ENCODE data around the gene CSF2RB.

The CSF2RB gene

DNA sequence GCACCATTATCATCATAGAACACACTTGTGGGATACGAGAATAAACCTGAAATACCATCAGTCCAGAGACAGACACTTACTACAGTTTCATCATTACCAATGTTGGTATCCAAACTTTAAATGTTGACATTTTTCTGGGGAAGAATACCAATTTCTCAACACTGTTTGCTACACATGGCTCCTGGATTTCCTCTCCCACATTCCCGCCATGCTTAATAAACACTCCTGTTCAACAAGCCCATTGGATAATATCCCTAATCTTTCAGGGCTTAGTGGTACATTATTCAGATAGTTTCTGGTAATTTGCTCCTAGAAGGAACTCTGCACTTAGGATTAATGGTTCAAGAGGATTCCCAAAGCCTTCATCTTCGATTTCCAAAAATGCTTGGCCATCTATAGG is 48.2 kb downstream of the CSF2RB start:
- DNase-seq, result no peak
- H3K4me1 ChIP-seq (ENCODE audit: insufficient read depth, low read length), result no peaks in the 10 kb centered on the region
- no peaks in the 10 kb centered on the region for H3K36me3 ChIP-seq (ENCODE audit: insufficient read depth, low read length)
- H2AFZ ChIP-seq (ENCODE audit: low read depth, low read length), result no peak overlapping the region
- H3K27me3 ChIP-seq (ENCODE audit: insufficient read depth, low read length, poor library complexity), result peaks cover 13% of the 10 kb centered on the region
- no peak for ATAC-seq (ENCODE audit: insufficient read depth, low read depth)
- H3K9me3 ChIP-seq (ENCODE audit: insufficient read depth, low read length, severe bottlenecking), result peaks cover 1% of the 10 kb centered on the region
- no peak overlapping the region for H3K27ac ChIP-seq (ENCODE audit: low read length)
- H4K20me1 ChIP-seq (ENCODE audit: insufficient read depth, low read length), result no peaks in the 10 kb centered on the region
- no peak for TF ChIP-seq EZH2 (IDR thresholded peaks at IDR 0.05; ENCODE audit: borderline replicate concordance, low read depth, low read length, severe bottlenecking)
- TF ChIP-seq, protein P1, sequence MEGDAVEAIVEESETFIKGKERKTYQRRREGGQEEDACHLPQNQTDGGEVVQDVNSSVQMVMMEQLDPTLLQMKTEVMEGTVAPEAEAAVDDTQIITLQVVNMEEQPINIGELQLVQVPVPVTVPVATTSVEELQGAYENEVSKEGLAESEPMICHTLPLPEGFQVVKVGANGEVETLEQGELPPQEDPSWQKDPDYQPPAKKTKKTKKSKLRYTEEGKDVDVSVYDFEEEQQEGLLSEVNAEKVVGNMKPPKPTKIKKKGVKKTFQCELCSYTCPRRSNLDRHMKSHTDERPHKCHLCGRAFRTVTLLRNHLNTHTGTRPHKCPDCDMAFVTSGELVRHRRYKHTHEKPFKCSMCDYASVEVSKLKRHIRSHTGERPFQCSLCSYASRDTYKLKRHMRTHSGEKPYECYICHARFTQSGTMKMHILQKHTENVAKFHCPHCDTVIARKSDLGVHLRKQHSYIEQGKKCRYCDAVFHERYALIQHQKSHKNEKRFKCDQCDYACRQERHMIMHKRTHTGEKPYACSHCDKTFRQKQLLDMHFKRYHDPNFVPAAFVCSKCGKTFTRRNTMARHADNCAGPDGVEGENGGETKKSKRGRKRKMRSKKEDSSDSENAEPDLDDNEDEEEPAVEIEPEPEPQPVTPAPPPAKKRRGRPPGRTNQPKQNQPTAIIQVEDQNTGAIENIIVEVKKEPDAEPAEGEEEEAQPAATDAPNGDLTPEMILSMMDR (IDR thresholded peaks at IDR 0.05; ENCODE audit: borderline replicate concordance, extremely low read depth, low read length, poor library complexity, severe bottlenecking), result no peak
- no peak overlapping the region for H3K9ac ChIP-seq (ENCODE audit: low read depth, low read length)
- no peaks in the 10 kb centered on the region for H3K79me2 ChIP-seq (ENCODE audit: insufficient read depth, low read length)
- no peak overlapping the region for H3K4me3 ChIP-seq (ENCODE audit: low read depth in 1 of 2, low read length in 2 of 2)
- H3K4me2 ChIP-seq (ENCODE audit: insufficient read depth, low read length), result no peak overlapping the region

DNA sequence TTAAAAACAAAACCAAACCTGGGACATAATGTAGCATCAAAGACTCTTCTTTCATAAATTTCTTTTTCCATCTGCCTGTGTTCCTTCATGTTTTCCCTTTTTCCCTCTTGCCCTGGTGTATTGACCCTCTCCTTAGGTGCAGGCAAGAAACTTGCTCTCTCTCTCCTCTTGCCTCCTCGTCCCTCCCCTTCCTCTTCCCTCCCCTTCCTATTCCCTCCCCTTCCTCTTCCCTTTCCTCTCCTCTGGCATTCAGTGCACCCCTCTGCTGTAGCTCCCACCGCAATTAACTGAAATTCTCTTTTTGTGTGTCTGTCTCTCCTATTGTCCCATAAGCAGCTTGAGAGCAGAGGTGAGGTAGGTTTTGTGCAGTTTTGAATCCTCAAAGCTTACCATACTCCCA is 49.9 kb downstream of the CSF2RB start:
- Histone ChIP-seq H2AFZ (ENCODE audit: low read depth, low read length) (no peak overlapping the region), H3K4me1 (ENCODE audit: insufficient read depth, low read length) (no peaks in the 10 kb centered on the region), H4K20me1 (ENCODE audit: insufficient read depth, low read length) (no peaks in the 10 kb centered on the region), H3K27ac (ENCODE audit: low read length) (no peak overlapping the region), H3K4me3 (ENCODE audit: low read depth in 1 of 2, low read length in 2 of 2) (no peak overlapping the region), H3K27me3 (ENCODE audit: insufficient read depth, low read length, poor library complexity) (peaks cover 13% of the 10 kb centered on the region), H3K9me3 (ENCODE audit: insufficient read depth, low read length, severe bottlenecking) (no peaks in the 10 kb centered on the region), H3K4me2 (ENCODE audit: insufficient read depth, low read length) (no peak overlapping the region), H3K9ac (ENCODE audit: low read depth, low read length) (no peak overlapping the region), H3K36me3 (ENCODE audit: insufficient read depth, low read length) (no peaks in the 10 kb centered on the region), H3K79me2 (ENCODE audit: insufficient read depth, low read length) (no peaks in the 10 kb centered on the region)
- ATAC-seq (ENCODE audit: insufficient read depth, low read depth), result no peak
- DNase-seq, result no peak
- no peak for TF ChIP-seq EZH2 (IDR thresholded peaks at IDR 0.05; ENCODE audit: borderline replicate concordance, low read depth, low read length, severe bottlenecking)
- TF ChIP-seq, protein P1 (IDR thresholded peaks at IDR 0.05; ENCODE audit: borderline replicate concordance, extremely low read depth, low read length, poor library complexity, severe bottlenecking), result no peak

DNA sequence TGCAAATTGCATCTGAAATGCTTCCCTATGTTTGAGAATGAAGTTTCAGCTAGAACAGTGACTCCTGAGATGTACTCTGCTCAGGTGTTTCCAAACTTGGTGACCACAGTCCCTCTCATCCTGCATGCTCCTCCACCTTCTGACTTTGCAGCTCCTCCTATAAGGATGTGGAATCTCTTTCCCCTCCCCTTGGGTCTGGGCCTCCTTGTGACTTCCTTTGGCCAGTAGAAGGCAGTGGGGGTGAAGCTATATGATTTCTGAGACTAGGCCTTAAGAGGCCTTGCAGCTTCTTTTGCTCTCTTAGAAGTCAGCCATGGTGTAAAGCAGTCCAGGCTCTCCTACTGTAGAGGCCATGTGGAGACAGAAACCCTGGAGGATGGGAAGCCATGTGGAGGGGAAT is 50.7 kb downstream of the CSF2RB start:
- Histone ChIP-seq H3K27me3 (ENCODE audit: insufficient read depth, low read length, poor library complexity) (peaks cover 13% of the 10 kb centered on the region), H3K27ac (ENCODE audit: low read length) (no peak overlapping the region), H3K36me3 (ENCODE audit: insufficient read depth, low read length) (no peaks in the 10 kb centered on the region), H3K9ac (ENCODE audit: low read depth, low read length) (no peak overlapping the region), H3K79me2 (ENCODE audit: insufficient read depth, low read length) (no peaks in the 10 kb centered on the region), H4K20me1 (ENCODE audit: insufficient read depth, low read length) (no peaks in the 10 kb centered on the region), H2AFZ (ENCODE audit: low read depth, low read length) (no peak overlapping the region), H3K4me2 (ENCODE audit: insufficient read depth, low read length) (no peak overlapping the region), H3K9me3 (ENCODE audit: insufficient read depth, low read length, severe bottlenecking) (no peaks in the 10 kb centered on the region), H3K4me1 (ENCODE audit: insufficient read depth, low read length) (no peaks in the 10 kb centered on the region), H3K4me3 (ENCODE audit: low read depth in 1 of 2, low read length in 2 of 2) (no peak overlapping the region)
- ATAC-seq (ENCODE audit: insufficient read depth, low read depth) (no peak), DNase-seq (no peak)
- TF ChIP-seq, protein P1 (IDR thresholded peaks at IDR 0.05; ENCODE audit: borderline replicate concordance, extremely low read depth, low read length, poor library complexity, severe bottlenecking), result no peak
- TF ChIP-seq EZH2 (IDR thresholded peaks at IDR 0.05; ENCODE audit: borderline replicate concordance, low read depth, low read length, severe bottlenecking), result no peak

DNA sequence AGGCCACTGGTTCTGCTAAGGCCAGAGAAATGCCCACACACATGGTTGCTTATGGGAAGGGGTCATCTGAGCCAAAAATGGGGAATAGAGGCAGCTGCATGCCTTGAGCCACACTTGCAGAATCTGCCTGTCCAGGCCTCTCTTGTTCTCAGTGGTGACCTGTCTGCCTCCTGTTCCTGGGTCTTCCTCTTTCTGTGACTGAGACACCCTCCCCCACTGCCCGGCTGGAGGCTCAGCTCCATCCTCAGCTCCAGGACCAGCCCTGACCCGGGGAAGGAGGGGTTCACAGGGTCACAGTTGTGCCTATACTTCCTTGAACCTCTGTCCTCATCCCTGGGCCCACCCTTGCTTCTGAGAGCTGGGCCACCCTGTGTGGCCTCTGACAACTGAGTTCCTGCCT is 52.3 kb downstream of the CSF2RB start:
- H3K4me1 ChIP-seq (ENCODE audit: insufficient read depth, low read length), result no peaks in the 10 kb centered on the region
- TF ChIP-seq, protein P1 (IDR thresholded peaks at IDR 0.05; ENCODE audit: borderline replicate concordance, extremely low read depth, low read length, poor library complexity, severe bottlenecking), result no peak
- no peak for TF ChIP-seq EZH2 (IDR thresholded peaks at IDR 0.05; ENCODE audit: borderline replicate concordance, low read depth, low read length, severe bottlenecking)
- H3K4me2 ChIP-seq (ENCODE audit: insufficient read depth, low read length), result no peak overlapping the region
- H3K9me3 ChIP-seq (ENCODE audit: insufficient read depth, low read length, severe bottlenecking), result no peaks in the 10 kb centered on the region
- ATAC-seq (ENCODE audit: insufficient read depth, low read depth) (no peak), DNase-seq (no peak)
- H3K27me3 ChIP-seq (ENCODE audit: insufficient read depth, low read length, poor library complexity), result peaks cover 13% of the 10 kb centered on the region
- no peak overlapping the region for H3K27ac ChIP-seq (ENCODE audit: low read length)
- no peaks in the 10 kb centered on the region for H3K79me2 ChIP-seq (ENCODE audit: insufficient read depth, low read length)
- no peaks in the 10 kb centered on the region for H4K20me1 ChIP-seq (ENCODE audit: insufficient read depth, low read length)
- no peak overlapping the region for H2AFZ ChIP-seq (ENCODE audit: low read depth, low read length)
- H3K4me3 ChIP-seq (ENCODE audit: low read depth in 1 of 2, low read length in 2 of 2), result no peak overlapping the region
- no peaks in the 10 kb centered on the region for H3K36me3 ChIP-seq (ENCODE audit: insufficient read depth, low read length)
- no peak overlapping the region for H3K9ac ChIP-seq (ENCODE audit: low read depth, low read length)
